Vagina (tissue), 2 donors: Measurements from ENCODE around the gene DPF3. TPM values are rescaled to one million over a fixed set of nuclear protein-coding genes. Genes with fewer than 3 reads are reported as not detected.

Experiments
- DNase-seq, 2 donors: peaks; one replicate each; pipeline ENCODE4 v3.0.0-alpha.2; 2017; ENCODE audit errors: extremely low spot score in 2 of 2
- H3K27ac ChIP-seq: fragments of 200-600 bp; sonication (generic); one replicate; pipeline ENCODE4 v1.5.1; 2019
- H3K27me3 ChIP-seq: fragments of 200-600 bp; sonication (generic); one replicate; pipeline ENCODE4 v1.5.1; 2019
- H3K36me3 ChIP-seq, 2 donors: fragments of 200-600 bp; sonication (generic); one replicate each; pipeline ENCODE4 v1.5.1; 2017 to 2019
- H3K4me1 ChIP-seq: fragments of 200-600 bp; sonication (generic); one replicate; pipeline ENCODE4 v1.5.1; 2019
- H3K4me3 ChIP-seq, 2 donors: fragments of 200-600 bp; sonication (generic); 1 replicate in 1 of 2; 2 replicates in 1 of 2; pipeline ENCODE4 v1.5.1; 2016 to 2019
- H3K9me3 ChIP-seq: fragments of 200-600 bp; sonication (generic); one replicate; pipeline ENCODE4 v1.5.1; 2019
- POLR2A ChIP-seq, 2 donors: fragments of 450-650 bp; IDR thresholded peaks; one replicate each; pipeline ENCODE4 v1.6.1; 2017; ENCODE audit warnings: antibody characterized with exemption in 2 of 2, mild to moderate bottlenecking in 2 of 2, moderate library complexity in 2 of 2
- POLR2AphosphoS5 ChIP-seq, 2 donors: sonication (generic); formaldehyde crosslinking; IDR thresholded peaks; one replicate each; pipeline ENCODE4 v1.9.0; 2017; ENCODE audit warnings: antibody characterized with exemption in 2 of 2, mild to moderate bottlenecking in 2 of 2, low read depth in 1 of 2; ENCODE audit not compliant: insufficient read depth in 1 of 2
- intact Hi-C: fragments of 100-400 bp; cut with DNase I; formaldehyde crosslinking; loops from one replicate; pipeline ENCODE4 v1.15.1; 2023
- total RNA-seq: library from RNA; depleted of rRNA; stranded (reverse); fragments of >200 nt; gene quantifications from one replicate; pipeline ENCODE4 v1.2.3, GENCODE V29; 2016
- TF ChIP-seq, protein P1 (sequence below), 3 experiments: fragments of 450-650 bp in 2 of 3; fragments of 200-600 bp in 1 of 3; sonication (generic) in 1 of 3; IDR thresholded peaks; one replicate each; pipeline ENCODE4 v1.5.1; 2017 to 2019; ENCODE audit warnings: antibody characterized with exemption in 3 of 3, mild to moderate bottlenecking in 2 of 3, moderate library complexity in 2 of 3

The DPF3 gene
- total RNA-seq, 1 donor from 2014 or later = not detected

DNA sequence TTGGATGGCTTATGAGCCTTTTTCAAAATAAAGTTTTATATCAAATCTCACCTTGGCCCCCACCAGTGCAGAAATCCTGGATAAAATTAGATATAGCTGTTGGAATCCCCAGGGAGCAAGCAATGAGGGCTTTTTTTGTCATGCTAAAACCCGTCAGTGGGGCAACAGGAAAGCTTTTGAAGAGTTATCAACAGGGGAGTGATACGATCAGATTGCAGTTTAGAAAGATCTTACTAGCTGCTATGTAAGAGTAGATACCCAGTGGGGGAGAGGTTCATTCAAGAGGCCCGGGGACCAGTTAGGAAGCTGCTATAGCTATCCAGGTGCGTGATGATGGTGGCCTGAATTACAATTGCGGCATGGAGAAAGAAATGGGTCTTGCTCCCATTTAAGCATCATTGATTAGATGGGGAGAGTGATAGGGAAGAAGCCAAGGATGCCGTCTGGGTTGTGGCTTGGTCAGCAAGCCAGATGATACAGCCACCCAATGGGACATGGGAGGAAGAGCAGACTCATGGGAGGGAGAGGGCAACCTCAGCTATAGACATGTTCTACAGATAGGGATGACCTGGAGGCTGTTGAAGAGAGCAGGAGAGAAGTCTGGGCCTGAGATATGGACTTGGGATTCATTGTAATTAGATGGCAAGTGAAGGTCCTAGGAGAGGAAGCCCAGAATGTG lies 272.4 kb downstream of the DPF3 start:
- intact Hi-C loops = no loop called here
- DNase-seq = peak; percentile 34 to 54
- H3K4me1 ChIP-seq = peaks cover 27% of the 10 kb centered on the region
- no peak overlapping the region for H3K27ac ChIP-seq
- no peaks in the 10 kb centered on the region for H3K27me3 ChIP-seq
- no peaks in the 10 kb centered on the region for H3K9me3 ChIP-seq
- H3K4me3 ChIP-seq = no peak overlapping the region
- H3K36me3 ChIP-seq = no peaks in the 10 kb centered on the region
- TF ChIP-seq POLR2AphosphoS5 (IDR thresholded peaks at IDR 0.05; ENCODE audit: insufficient read depth in 1 of 2, low read depth in 1 of 2) = no peak
- TF ChIP-seq, protein P1, sequence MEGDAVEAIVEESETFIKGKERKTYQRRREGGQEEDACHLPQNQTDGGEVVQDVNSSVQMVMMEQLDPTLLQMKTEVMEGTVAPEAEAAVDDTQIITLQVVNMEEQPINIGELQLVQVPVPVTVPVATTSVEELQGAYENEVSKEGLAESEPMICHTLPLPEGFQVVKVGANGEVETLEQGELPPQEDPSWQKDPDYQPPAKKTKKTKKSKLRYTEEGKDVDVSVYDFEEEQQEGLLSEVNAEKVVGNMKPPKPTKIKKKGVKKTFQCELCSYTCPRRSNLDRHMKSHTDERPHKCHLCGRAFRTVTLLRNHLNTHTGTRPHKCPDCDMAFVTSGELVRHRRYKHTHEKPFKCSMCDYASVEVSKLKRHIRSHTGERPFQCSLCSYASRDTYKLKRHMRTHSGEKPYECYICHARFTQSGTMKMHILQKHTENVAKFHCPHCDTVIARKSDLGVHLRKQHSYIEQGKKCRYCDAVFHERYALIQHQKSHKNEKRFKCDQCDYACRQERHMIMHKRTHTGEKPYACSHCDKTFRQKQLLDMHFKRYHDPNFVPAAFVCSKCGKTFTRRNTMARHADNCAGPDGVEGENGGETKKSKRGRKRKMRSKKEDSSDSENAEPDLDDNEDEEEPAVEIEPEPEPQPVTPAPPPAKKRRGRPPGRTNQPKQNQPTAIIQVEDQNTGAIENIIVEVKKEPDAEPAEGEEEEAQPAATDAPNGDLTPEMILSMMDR (IDR thresholded peaks at IDR 0.05) = no peak
- TF ChIP-seq POLR2A (IDR thresholded peaks at IDR 0.05) = no peak

DNA sequence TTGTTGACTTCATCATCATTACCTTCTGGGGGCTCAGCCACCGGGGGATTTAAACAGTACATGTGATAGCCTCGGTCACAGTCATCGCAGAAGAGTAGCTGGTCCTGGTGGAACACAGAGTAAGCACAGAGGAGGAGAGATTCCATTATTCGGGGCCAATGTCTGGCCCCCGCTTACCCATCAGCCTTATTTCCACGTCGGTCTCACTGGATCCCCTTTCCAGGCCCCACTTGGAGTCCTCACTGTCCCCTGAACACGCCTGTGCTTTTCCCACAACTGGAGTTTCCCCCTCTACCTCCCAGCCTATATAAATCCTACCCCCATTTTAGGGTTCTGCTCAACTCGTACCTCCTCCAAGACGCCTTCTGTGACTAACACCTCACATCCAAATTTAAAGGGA lies 274.0 kb downstream of the DPF3 start:
- Histone ChIP-seq H3K36me3 (no peaks in the 10 kb centered on the region), H3K9me3 (no peaks in the 10 kb centered on the region), H3K4me1 (peaks cover 36% of the 10 kb centered on the region), H3K27me3 (no peaks in the 10 kb centered on the region), H3K4me3 (no peak overlapping the region), H3K27ac (no peak overlapping the region)
- DNase-seq = peak; percentile 49 to 62
- intact Hi-C loops = no loop called here
- no peak for TF ChIP-seq POLR2A (IDR thresholded peaks at IDR 0.05)
- no peak for TF ChIP-seq POLR2AphosphoS5 (IDR thresholded peaks at IDR 0.05; ENCODE audit: insufficient read depth in 1 of 2, low read depth in 1 of 2)
- TF ChIP-seq, protein P1 (IDR thresholded peaks at IDR 0.05) = no peak

DNA sequence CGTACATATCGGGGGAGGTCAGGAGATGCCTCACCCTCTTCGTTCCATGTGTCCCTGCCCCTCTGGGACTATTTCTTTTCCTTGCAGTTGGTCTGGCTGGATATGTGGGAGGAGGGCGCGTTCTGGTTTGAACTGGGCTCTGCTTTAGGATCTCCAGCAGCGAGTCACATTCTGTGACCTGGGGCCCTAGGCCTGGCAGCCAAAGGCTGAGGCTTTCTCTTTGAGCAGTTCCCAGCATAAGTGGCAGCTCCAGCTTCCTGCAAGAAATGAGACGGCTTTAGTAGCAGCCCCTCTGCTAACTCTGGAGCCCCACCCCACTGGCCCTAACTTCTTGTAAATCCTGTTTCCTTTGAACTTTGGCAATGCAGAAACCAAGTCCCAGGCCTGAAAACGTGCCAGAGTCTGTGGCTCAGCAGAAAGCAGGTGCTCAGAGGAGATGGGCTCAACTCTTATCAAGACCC lies 274.8 kb downstream of the DPF3 start:
- intact Hi-C loops = no loop called here
- Histone ChIP-seq H3K4me3 (no peak overlapping the region), H3K4me1 (peaks cover 36% of the 10 kb centered on the region), H3K9me3 (no peaks in the 10 kb centered on the region), H3K27ac (no peak overlapping the region), H3K36me3 (no peaks in the 10 kb centered on the region), H3K27me3 (no peaks in the 10 kb centered on the region)
- peak; percentile 74 to 82 for DNase-seq
- TF ChIP-seq POLR2AphosphoS5 (IDR thresholded peaks at IDR 0.05; ENCODE audit: insufficient read depth in 1 of 2, low read depth in 1 of 2) (no peak), POLR2A (IDR thresholded peaks at IDR 0.05) (no peak)
- TF ChIP-seq, protein P1 (IDR thresholded peaks at IDR 0.05) = no peak

DNA sequence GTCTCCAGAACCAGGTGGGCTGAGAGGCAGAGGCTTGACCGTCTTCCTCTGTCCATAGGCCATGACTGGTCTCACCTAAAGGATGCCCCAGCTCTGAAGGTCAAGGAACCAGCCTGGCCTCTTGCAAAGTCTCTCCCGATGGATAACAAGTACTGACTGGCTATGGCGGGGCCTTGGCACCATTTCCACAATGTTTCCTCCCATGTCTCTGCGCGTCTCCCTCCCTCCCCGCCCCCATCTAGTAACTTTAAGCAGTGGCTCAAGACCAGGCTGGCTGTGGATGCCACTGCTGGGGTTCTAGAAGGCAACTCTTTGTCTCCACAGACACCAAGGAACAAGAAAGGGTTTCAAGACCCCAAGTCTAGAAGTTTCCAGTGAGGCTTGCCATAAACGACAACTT lies 275.5 kb downstream of the DPF3 start:
- no peaks in the 10 kb centered on the region for H3K9me3 ChIP-seq
- H3K36me3 ChIP-seq = no peaks in the 10 kb centered on the region
- H3K4me1 ChIP-seq = peaks cover 36% of the 10 kb centered on the region
- H3K27ac ChIP-seq = no peak overlapping the region
- TF ChIP-seq, protein P1 (IDR thresholded peaks at IDR 0.05) = no peak
- TF ChIP-seq POLR2A (IDR thresholded peaks at IDR 0.05) (no peak), POLR2AphosphoS5 (IDR thresholded peaks at IDR 0.05; ENCODE audit: insufficient read depth in 1 of 2, low read depth in 1 of 2) (no peak)
- no peak overlapping the region for H3K4me3 ChIP-seq
- DNase-seq = peak; percentile 82 to 84
- H3K27me3 ChIP-seq = no peaks in the 10 kb centered on the region
- intact Hi-C loops = no loop called here

DNA sequence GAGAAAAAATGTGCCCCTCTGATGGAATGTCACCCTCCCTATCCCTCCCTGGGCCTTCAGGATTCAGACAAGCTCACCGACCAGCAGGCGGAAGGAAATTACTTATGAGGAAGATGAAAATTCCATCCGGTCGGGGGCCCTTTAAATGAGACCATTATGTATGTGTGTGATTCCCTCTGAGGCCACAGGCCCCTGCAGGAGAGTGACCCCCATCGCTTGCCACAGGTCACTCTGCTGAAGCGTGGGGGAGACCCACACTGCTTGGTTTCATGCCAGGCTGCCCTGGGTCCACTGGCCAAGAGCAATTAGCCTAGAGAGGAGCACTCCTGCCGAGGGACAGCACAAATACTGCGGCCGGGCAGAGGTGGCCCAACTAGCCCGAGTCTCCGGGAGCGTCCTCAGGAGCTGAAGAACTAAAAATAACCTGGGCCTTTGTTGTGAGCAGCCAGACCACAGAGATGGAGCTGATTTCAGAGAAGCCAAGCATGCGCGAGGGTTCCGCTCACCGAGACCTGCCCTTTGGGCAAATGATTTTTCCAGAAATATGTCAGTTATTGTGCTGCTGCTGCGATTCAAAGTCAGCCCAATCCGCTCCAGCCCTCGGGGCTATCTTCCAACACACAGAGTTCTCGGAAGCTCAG lies 276.4 kb downstream of the DPF3 start:
- H3K36me3 ChIP-seq = no peaks in the 10 kb centered on the region
- H3K4me1 ChIP-seq = peaks cover 36% of the 10 kb centered on the region
- H3K4me3 ChIP-seq = no peak overlapping the region
- TF ChIP-seq, protein P1 (IDR thresholded peaks at IDR 0.05) = no peak
- TF ChIP-seq POLR2A (IDR thresholded peaks at IDR 0.05) (no peak), POLR2AphosphoS5 (IDR thresholded peaks at IDR 0.05; ENCODE audit: insufficient read depth in 1 of 2, low read depth in 1 of 2) (no peak)
- no peaks in the 10 kb centered on the region for H3K9me3 ChIP-seq
- peak; percentile 81 to 88 for DNase-seq
- no peaks in the 10 kb centered on the region for H3K27me3 ChIP-seq
- H3K27ac ChIP-seq = peak overlapping the region; percentile 53
- intact Hi-C loops = no loop called here
